NB4 (cell line): ENCODE measurements around the gene CHST6.
"Not testable (repeated sequence)": the region's sequence is repeated elsewhere in the genome, so short reads cannot be mapped to it uniquely, and the experiment has no call there.

Experiments used
- POLR2A ChIP-seq: IDR thresholded peaks from 2 replicates; pipeline ENCODE4 v1.6.1; 2011; ENCODE audit warnings: mild to moderate bottlenecking; ENCODE audit not compliant: insufficient read length; ENCODE audit errors: extremely low read depth
- TF ChIP-seq, protein P1 (sequence below): IDR thresholded peaks from one replicate; pipeline ENCODE4 v1.5.1; 2012; ENCODE audit warnings: low read depth, low read length

DNA sequence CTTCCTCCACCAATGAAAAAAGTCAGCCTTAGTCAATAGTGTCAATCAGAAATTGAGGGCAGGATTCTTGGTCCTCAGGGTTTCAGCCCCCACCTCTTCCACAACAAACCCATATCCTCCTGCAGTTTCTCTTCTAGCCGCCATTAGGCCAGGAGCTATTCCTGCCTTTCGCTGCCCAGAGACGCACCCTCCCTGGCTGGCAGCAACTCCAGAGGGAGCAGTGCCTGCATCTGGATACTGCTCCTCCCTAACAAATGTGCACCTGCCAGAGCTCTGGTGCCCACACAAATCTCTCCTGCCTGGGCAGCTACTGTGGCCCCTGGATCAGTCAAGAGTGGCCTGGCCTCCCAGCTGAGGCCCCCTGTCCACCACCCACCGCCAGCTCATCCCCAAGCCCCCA, 38.8 kb downstream of the CHST6 start:
- TF ChIP-seq, protein P1, sequence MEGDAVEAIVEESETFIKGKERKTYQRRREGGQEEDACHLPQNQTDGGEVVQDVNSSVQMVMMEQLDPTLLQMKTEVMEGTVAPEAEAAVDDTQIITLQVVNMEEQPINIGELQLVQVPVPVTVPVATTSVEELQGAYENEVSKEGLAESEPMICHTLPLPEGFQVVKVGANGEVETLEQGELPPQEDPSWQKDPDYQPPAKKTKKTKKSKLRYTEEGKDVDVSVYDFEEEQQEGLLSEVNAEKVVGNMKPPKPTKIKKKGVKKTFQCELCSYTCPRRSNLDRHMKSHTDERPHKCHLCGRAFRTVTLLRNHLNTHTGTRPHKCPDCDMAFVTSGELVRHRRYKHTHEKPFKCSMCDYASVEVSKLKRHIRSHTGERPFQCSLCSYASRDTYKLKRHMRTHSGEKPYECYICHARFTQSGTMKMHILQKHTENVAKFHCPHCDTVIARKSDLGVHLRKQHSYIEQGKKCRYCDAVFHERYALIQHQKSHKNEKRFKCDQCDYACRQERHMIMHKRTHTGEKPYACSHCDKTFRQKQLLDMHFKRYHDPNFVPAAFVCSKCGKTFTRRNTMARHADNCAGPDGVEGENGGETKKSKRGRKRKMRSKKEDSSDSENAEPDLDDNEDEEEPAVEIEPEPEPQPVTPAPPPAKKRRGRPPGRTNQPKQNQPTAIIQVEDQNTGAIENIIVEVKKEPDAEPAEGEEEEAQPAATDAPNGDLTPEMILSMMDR = not testable (repeated sequence)
- not testable (repeated sequence) for TF ChIP-seq POLR2A
